Cardiac septum (tissue), 1 donor: ENCODE measurements around the gene FBXL13. TPM values are rescaled to one million over a fixed set of nuclear protein-coding genes. Genes with fewer than 3 reads are reported as not detected.

Experiments
- total RNA-seq: library from RNA; stranded (reverse); fragmentation: NEBNext Ultra II Directional; extraction: Animal tissue kit (Norgen Biotek cat#: 25700); gene quantifications from one replicate; pipeline ENCODE4 v1.2.1, GENCODE V29; 2021
- donor health status: DM: no; HTN: no; CAD: no.

The FBXL13 gene
- total RNA-seq, 1 donor from 2014 or later: 0.32 TPM

Other genes starting within 250 kb of the FBXL13 start
- 1.8 TPM for gene LRRC17, start 161.8 kb downstream of the FBXL13 start, total RNA-seq
- 27.9 TPM for gene ARMC10, start 344 bp upstream of the FBXL13 start, total RNA-seq
- 8.4 TPM for gene NAPEPLD, start 74.3 kb upstream of the FBXL13 start, total RNA-seq
- 68.2 TPM for gene PMPCB, start 222.6 kb upstream of the FBXL13 start, total RNA-seq